ENCODE results near the gene AMPD2. TPM values are rescaled to one million over a fixed set of nuclear protein-coding genes. Genes with fewer than 3 reads are reported as not detected.

The AMPD2 gene
- total RNA-seq, 1 experiment from 2014 or later = 79.8 TPM

GRCh38 chr1:109615879-109616278 lies 3.8 kb upstream of the AMPD2 start (continued):
- TF ChIP-seq ATF6 (CRISPR knock-in tag; IDR thresholded peaks at IDR 0.05) (no peak), ERG (CRISPR knock-in tag; IDR thresholded peaks at IDR 0.05) (no peak), ZNF396 (CRISPR knock-in tag; IDR thresholded peaks at IDR 0.05; ENCODE audit: borderline replicate concordance) (no peak), NR3C1 (CRISPR knock-in tag; conservative IDR thresholded peaks at IDR 0.05; ENCODE audit: low read depth) (no peak), ETV6 (CRISPR knock-in tag; IDR thresholded peaks at IDR 0.05) (no peak), ZNF416 (CRISPR knock-in tag; IDR thresholded peaks at IDR 0.05) (no peak), IRF1 (CRISPR knock-in tag; IDR thresholded peaks at IDR 0.05) (no peak), NR1H2 (CRISPR knock-in tag; IDR thresholded peaks at IDR 0.05) (no peak), CBFB (CRISPR knock-in tag; IDR thresholded peaks at IDR 0.05; ENCODE audit: low read depth) (no peak), NFE2L1 (CRISPR knock-in tag; IDR thresholded peaks at IDR 0.05) (no peak), TEAD4 (CRISPR knock-in tag; IDR thresholded peaks at IDR 0.05) (no peak)

- Mint-ChIP-seq H3K36me3 (no peaks in the 10 kb centered on the region), H3K9me3 (no peaks in the 10 kb centered on the region), H3K27me3 (ENCODE audit: low read depth) (no peaks in the 10 kb centered on the region), H3K4me1 (peaks cover 29% of the 10 kb centered on the region), H3K27ac (peak overlapping the region; percentile 2; the same call in 1 of the 2 replicates), H3K4me3 (no peak overlapping the region)
- no peak for ATAC-seq
- ChIA-PET CTCF (interaction anchor here (0.9 to 2.4 kb wide), 8 partner anchors 9 to 122 kb away, joined by 3 to 19 read pairs (median 7); partner anchors contain the start of genes CYB561D1 and GNAI3), POLR2A (no interaction called here)
- TF ChIP-seq RORB (CRISPR knock-in tag; IDR thresholded peaks at IDR 0.05) (no peak), NFE2L1 (CRISPR knock-in tag; IDR thresholded peaks at IDR 0.05) (no peak), FOXP1 (CRISPR knock-in tag; IDR thresholded peaks at IDR 0.05; ENCODE audit: borderline replicate concordance) (no peak), NFYB (CRISPR knock-in tag; conservative IDR thresholded peaks at IDR 0.05; ENCODE audit: low read depth) (no peak), USF1 (CRISPR knock-in tag; IDR thresholded peaks at IDR 0.05) (no peak), ZNF396 (CRISPR knock-in tag; IDR thresholded peaks at IDR 0.05; ENCODE audit: borderline replicate concordance) (no peak), PRRX2 (CRISPR knock-in tag; IDR thresholded peaks at IDR 0.05) (no peak), ZNF416 (CRISPR knock-in tag; IDR thresholded peaks at IDR 0.05) (no peak)
- TF ChIP-seq, protein P1, sequence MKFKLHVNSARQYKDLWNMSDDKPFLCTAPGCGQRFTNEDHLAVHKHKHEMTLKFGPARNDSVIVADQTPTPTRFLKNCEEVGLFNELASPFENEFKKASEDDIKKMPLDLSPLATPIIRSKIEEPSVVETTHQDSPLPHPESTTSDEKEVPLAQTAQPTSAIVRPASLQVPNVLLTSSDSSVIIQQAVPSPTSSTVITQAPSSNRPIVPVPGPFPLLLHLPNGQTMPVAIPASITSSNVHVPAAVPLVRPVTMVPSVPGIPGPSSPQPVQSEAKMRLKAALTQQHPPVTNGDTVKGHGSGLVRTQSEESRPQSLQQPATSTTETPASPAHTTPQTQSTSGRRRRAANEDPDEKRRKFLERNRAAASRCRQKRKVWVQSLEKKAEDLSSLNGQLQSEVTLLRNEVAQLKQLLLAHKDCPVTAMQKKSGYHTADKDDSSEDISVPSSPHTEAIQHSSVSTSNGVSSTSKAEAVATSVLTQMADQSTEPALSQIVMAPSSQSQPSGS (CRISPR knock-in tag; IDR thresholded peaks at IDR 0.05; ENCODE audit: borderline replicate concordance, low read depth) = no peak
- no peak for DNase-seq (ENCODE audit: low spot score)
Observed at GRCh38 chr1:109616391-109616790, 3.2 kb upstream of the AMPD2 start.

DNA sequence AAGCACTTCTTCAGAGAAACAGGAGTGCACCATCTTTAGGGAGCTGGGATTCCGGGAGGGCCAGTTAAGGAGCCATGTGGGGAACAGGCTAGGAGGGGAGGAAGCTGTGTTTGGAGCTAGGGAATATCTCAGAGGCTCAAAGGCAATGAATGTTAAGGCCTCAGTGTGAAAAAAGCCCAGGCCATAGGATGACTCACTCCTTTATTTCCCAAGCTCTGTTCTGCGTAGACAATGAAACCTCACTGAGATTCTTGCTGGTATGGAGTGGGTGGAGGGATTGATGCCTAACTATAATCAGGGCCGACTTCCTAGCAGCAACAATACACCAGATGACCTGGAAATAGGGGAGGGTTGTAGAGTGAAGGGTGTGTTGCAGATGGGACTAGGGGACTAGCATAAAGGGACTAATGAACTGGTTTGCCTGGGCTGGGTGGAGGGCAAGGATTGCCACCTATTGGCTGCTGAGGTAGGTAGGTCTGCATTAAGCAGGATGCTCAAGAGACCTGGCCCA lies 2.3 kb upstream of the AMPD2 start:
- no peaks in the 10 kb centered on the region for H3K36me3 Mint-ChIP-seq
- peak overlapping the region; percentile 60 for H3K27ac Mint-ChIP-seq
- DNase-seq (ENCODE audit: low spot score) (no peak), ATAC-seq (peak; percentile 21)
- H3K4me1 Mint-ChIP-seq = peaks cover 37% of the 10 kb centered on the region
- no peaks in the 10 kb centered on the region for H3K9me3 Mint-ChIP-seq
- H3K27me3 Mint-ChIP-seq (ENCODE audit: low read depth) = no peaks in the 10 kb centered on the region
- no peak overlapping the region; the same call in 1 of the 2 replicates for H3K4me3 Mint-ChIP-seq
- ChIA-PET POLR2A (interaction anchor here (0.7 to 1.2 kb wide), 3 partner anchors 19 to 69 kb away, joined by 3 to 10 read pairs (median 3); partner anchors contain the start of gene GNAI3), CTCF (interaction anchor here (0.6 to 2.4 kb wide), 13 partner anchors 8 to 410 kb away, joined by 3 to 19 read pairs (median 4); partner anchors contain the start of genes CYB561D1 and GNAI3)
- no peak for TF ChIP-seq GRHL2 (CRISPR knock-in tag; IDR thresholded peaks at IDR 0.05; ENCODE audit: insufficient replicate concordance, severe bottlenecking)
- no peak for TF ChIP-seq ZNF396 (CRISPR knock-in tag; IDR thresholded peaks at IDR 0.05; ENCODE audit: borderline replicate concordance)
- TF ChIP-seq, protein P2, sequence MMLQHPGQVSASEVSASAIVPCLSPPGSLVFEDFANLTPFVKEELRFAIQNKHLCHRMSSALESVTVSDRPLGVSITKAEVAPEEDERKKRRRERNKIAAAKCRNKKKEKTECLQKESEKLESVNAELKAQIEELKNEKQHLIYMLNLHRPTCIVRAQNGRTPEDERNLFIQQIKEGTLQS (CRISPR knock-in tag; conservative IDR thresholded peaks at IDR 0.05) = no peak
- no peak for TF ChIP-seq ZNF423 (CRISPR knock-in tag; IDR thresholded peaks at IDR 0.05)
- no peak for TF ChIP-seq ZNF138 (CRISPR knock-in tag; conservative IDR thresholded peaks at IDR 0.05)
- TF ChIP-seq, protein P3, sequence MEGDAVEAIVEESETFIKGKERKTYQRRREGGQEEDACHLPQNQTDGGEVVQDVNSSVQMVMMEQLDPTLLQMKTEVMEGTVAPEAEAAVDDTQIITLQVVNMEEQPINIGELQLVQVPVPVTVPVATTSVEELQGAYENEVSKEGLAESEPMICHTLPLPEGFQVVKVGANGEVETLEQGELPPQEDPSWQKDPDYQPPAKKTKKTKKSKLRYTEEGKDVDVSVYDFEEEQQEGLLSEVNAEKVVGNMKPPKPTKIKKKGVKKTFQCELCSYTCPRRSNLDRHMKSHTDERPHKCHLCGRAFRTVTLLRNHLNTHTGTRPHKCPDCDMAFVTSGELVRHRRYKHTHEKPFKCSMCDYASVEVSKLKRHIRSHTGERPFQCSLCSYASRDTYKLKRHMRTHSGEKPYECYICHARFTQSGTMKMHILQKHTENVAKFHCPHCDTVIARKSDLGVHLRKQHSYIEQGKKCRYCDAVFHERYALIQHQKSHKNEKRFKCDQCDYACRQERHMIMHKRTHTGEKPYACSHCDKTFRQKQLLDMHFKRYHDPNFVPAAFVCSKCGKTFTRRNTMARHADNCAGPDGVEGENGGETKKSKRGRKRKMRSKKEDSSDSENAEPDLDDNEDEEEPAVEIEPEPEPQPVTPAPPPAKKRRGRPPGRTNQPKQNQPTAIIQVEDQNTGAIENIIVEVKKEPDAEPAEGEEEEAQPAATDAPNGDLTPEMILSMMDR (IDR thresholded peaks at IDR 0.05) = no peak
